Vagina (tissue), 2 donors: ENCODE results near the gene ZNF71.

Experiments used
- CTCF ChIP-seq, 3 experiments: fragments of 450-650 bp in 2 of 3; fragments of 200-600 bp in 1 of 3; sonication (generic) in 1 of 3; IDR thresholded peaks; one replicate each; pipeline ENCODE4 v1.5.1; 2017 to 2019; ENCODE audit warnings: antibody characterized with exemption in 3 of 3, mild to moderate bottlenecking in 2 of 3, moderate library complexity in 2 of 3
- POLR2A ChIP-seq, 2 donors: fragments of 450-650 bp; IDR thresholded peaks; one replicate each; pipeline ENCODE4 v1.6.1; 2017; ENCODE audit warnings: antibody characterized with exemption in 2 of 2, mild to moderate bottlenecking in 2 of 2, moderate library complexity in 2 of 2

GRCh38 chr19:56625708-56626107 is 30.6 kb downstream of the ZNF71 start:
- TF ChIP-seq POLR2A (IDR thresholded peaks at IDR 0.05) (no peak), CTCF (IDR thresholded peaks at IDR 0.05) (no peak)
